CD4-positive, alpha-beta T cell treated with Interleukin-17A for 4 hours (primary cell): ENCODE data around the gene PAPPA.

Experiments used
- DNase-seq: peaks from one replicate; pipeline ENCODE4 v3.0.0-alpha.2; 2020; ENCODE audit warnings: mixed read lengths

The PAPPA gene

DNA sequence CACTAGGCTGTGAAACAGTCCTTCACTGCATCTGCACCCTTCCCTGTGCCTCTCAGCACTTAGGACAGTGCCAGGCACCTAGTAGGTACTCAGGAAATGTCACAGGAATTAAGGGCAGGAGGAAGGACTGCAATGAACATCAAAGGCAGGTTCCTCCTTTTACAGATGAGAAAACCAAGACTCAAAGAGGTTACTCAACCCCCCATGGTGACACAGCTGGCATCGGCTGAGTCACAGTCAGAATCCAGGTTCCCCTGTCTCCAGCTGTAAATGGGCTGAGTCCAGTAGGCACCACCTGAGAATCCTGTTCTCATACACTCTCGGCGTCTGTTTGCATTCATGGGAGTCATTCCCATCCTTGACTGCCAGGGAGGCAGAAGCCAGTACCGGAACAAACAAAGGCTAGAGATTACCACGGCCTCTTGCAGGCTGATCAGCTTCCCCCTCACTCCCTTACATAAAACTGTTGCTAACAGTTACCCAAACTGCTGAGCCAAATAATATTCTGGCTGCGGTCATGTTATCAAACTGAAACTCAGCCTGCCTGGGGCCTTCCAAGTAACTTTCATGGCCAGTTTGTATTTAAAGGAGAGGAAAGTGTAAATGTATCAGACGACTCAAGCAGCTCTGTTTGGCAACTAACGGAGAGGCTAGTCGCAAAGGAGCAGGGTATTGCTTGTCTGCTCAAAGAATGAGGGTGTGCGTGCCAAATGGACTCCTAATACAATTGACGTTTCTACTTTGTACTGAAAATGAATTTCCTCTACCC lies 201.7 kb downstream of the PAPPA start:
- no peak for DNase-seq

DNA sequence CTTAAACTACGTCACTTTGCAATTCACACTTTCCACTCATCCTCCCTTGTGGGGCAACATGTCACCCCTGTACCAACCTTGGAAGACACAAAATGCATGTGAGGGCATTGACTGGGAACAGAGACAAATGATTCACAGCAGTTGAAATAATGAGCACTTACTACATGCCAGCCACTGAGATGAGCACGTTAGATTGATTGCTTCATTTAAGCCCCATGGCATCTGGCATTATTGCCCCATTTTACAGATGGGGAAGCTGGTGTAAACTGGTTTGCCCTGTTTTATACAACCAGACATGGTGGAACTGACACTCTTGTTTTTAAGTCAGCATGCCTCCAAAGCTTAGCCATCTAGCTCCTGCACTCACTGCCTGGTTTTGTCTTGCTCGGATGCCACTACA lies 204.7 kb downstream of the PAPPA start:
- DNase-seq: no peak

DNA sequence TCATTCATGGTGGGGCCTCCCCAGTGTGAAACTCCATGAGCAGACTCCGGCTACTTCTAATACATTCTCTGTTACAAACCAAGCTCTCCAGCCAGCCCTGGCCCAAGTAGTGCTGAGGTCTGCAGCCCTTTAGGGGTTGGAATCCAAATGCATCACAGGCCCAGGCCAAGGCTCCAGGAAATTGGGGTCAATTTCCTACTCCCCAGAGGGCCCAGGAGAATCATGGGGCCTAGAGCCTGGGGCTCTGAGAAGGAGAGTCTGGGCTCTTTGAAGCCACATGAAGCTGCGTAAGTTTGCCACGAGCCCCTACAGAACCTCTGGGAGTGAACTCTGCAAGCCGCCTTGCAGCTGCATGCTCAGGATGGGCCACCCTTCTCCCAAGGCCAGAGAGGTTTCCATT lies 206.4 kb downstream of the PAPPA start:
- DNase-seq: no peak

GRCh38 chr9:116360989-116361388 lies 207.4 kb downstream of the PAPPA start:
- no peak for DNase-seq

DNA sequence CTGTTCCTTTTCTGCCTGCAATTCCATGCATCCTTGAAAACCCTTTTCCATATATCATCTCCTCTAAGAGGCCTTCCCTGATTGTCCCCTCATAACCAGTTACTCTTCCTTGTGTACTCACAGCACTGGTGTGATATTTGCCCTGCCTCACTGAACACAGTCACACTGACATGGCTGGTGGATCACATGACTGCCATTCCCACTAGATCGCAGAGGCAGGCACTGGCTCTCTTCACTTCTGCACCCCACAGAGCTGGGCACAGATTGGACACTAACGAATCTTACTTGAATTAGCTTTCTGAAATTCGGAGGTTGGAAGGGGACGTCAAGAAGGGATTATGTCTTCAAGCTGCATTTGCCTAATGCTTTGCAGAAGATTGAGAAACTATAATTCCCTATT lies 208.0 kb downstream of the PAPPA start:
- no peak for DNase-seq

- DNase-seq: no peak
These were observed 208.9 kb downstream of the PAPPA start for GRCh38 chr9:116362493-116362892.

DNA sequence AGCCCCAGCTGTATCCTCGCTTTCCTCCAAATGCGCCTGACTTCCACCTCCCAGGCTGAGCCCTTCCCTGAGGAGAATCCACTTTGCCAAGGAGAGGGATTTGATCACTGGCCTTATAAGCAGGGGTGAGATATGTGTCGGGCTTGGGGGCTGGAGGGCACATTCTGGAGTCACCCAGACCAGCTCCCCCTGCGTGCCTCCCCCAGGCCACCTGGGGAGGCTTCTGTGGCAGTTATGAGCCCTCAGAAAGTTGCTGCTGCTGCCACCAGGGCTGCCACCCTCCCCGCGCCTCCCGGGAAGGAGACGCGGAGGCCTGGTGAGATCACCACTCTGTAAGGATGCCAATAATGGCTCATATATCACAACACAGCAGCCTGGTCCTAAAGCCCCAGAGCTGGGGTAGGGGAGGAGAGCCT lies 211.5 kb downstream of the PAPPA start:
- DNase-seq: no peak

- DNase-seq: no peak
These were observed 212.7 kb downstream of the PAPPA start for GRCh38 chr9:116366241-116366640.

DNA sequence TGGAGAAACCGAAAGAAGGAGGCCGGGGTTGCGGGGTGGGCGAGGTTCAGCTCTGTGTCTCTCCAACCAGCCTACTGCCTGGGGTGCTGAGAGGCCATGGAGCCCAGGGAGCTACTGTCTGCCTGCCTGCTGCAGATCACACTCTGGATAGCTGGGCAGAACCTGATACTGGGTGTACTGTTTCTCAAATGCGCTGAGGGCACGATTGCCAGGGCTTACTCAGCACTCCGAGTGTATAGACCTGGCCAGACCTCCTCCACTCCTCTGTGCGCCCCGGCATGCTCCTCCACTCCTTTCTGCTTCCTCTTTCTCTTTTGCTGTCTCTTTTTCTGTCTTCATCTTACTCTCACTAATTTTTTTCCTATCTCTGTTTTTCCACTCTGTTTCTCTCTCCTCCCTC lies 215.1 kb downstream of the PAPPA start:
- DNase-seq: no peak

- no peak for DNase-seq
These were observed 216.1 kb downstream of the PAPPA start for GRCh38 chr9:116369706-116370105.

DNA sequence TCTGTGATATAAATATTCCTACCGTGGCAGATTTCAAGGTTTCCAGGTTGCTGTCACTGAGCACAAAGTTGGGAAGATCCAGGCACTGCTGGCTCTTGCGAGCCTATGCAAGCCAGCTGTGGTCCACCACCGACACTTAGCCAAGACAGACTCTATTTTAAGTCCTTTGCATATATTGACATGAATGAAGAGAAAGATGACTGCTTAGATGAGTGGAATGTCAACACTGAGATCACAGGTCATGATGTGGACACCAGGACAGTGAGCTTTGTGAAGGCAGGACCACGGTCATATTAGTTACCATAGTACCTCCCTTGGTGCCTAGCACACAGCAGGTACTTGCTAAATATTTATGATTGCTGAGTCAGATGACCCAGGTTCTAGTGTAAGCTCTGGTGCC lies 217.0 kb downstream of the PAPPA start:
- DNase-seq: no peak

DNA sequence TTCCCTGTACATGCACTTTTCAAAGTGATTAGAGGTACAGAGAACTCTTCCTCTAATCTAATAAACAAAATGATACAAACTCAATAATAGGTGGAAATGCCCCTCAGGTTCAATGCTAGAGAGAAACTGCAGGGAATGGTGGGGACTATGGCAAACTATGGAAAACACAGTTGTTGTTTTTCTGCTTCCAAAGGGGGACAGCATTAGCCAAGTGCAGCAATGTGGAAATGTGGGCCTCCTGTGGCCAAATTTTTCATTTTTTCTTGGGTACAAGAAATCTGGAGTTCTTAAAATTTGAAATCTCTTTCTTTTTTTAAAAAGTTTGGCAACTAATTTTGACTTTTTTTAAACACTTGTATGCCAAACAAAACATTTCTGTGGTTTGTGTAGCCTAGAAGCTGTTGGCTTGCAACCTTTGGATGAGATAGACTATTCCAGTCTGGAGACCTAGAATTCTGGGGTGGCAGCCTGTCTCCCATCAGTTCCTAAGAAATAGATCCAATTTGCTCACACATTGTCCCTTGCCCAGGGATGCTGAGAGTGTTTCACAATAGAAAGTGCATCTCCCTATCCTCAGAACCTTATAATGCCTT lies 218.6 kb downstream of the PAPPA start:
- DNase-seq: no peak

GRCh38 chr9:116372786-116373185 lies 219.2 kb downstream of the PAPPA start:
- no peak for DNase-seq

DNA sequence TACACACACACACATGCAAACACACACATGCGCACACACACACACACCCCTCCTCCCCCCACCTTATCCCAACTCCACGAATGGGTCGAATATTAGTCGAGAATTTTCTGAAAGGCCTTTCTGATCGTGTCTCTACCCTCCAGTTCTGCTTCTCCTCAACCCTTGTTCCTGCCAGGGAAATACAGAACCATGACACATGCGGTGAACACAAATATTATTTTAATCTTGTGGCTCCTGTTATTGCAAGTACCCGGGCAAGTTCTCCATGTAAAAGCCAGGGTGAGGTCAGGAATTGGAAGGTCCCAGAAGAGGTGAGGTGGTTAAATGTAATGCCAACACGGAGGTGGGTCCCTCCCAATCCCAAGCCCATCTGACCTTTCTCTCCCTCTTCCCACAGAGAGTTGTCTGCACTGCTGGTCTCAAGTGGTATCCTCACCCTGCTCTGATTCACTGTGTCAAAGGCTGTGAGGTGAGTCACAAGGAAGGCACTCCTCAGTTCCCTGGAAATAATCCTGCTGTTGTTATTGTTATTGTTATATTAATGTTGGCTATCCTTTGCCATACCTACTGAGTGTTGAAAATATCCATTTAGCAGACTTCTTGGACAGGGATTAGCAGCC lies 223.7 kb downstream of the PAPPA start:
- DNase-seq: no peak

DNA sequence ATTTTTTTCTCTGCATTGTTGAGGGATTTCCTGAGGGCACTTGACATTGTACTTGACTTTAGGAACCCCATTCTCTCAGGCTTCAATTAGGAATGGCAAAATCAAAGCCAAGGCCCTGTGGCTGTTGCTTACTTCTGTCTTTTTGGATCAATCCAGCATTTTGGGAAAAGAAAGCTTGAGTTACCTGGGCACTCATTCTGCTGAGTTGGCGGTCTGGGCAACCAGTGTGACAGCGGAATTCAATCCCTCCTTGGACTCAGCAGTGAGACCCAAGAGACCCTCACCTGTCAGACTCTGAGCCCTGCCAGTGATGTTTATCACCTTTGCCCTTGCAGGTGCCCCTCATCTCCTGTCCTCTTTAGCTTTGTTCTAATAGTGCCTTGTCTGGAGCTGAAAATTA lies 225.3 kb downstream of the PAPPA start:
- no peak for DNase-seq

DNA sequence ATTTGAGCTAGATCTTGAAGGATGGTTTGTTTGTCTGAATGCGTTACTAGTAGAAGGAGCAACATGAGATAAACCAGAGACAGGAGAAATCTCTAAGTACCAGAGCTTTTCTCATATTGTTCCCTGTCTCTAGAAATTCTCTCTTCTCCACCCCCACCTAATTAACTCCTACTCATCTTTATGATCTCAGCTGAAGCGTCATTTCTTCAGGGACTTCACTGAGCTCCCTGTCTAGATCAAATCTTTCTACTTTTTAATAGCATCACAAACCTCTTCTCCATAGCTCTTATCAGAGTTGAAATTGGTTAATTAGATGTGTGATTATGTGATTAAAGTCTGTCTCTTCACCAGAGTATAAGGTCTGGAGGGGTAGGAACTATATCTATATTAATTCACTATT lies 226.2 kb downstream of the PAPPA start:
- no peak for DNase-seq

DNA sequence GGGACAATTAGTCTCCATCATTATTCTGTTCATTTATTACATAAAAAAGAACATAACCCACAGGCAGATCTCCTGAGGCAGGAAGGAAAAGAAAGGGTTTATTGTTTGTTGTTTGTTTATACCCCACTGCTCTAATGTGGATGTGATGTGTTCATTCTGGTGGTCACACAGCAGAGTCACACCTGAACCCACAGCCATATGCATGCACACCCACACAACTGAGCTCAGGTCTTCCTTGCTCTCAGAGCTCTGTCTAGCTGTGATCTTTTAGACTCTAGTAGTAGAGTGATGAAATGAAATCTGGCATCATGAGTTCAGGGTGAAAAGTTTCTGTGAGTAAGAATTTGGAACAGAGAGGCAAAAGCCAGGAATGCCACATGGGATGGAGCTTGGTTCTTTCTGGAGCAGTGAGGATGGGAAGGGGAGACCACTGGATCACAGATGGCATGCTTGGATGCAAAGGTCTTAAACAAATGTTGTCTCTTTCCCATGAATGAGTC lies 227.0 kb downstream of the PAPPA start:
- no peak for DNase-seq

DNA sequence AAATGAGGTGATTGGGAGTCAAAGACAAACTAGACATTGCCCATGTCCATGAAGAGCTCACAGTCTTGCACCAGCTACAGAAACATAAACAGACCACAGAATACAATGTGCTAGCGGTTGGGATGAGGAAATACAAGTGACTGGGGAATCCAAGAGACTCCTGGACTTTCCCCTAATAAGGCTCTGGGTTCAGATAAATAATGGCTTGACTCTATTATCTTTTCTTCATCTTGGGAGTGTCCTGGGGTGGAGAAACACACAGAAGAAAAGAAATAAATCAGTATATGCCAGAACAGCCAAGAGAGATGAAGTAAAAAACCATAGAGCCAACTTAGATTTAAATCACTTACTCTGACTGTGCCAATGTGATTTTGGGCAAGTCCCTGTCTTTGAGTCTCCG lies 227.8 kb downstream of the PAPPA start:
- DNase-seq: no peak

DNA sequence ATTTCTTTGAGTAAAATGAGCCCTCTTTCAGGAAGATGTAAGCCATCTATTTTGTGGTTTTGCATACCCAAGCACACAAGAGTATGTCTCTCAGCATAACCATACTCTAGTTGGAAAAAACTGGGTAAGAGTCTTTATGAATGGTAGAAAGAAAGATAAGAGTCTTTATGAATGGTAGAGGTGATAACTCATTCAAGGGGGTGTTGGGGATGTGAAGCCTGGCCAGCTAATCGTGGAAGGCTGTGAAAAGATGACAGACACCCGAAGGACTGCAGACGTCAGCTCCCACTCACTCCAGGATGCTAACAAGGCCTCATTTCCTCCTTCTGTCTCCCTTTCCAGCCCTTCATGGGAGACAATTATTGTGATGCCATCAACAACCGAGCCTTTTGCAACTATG lies 228.5 kb downstream of the PAPPA start:
- DNase-seq: no peak

GRCh38 chr9:116383133-116383532 lies 229.5 kb downstream of the PAPPA start:
- DNase-seq: no peak

DNA sequence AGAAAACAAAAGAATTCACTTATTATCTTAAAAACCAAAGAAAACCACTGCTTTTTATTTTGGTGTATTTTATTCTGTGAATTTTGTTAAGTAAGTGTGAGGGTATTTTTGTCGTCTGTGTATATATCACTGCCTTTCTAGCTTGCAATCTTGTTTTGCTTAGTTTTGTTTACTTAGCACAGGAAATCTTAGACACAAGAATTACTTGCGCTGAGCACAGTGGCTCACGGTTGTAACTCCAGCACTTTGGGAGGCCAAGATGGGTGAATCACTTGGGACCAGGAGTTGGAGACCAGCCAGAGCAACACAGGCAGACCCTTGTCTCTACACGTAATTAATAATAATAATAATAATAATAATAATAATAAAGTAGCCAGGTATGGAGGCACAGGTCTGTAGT lies 230.3 kb downstream of the PAPPA start:
- DNase-seq: no peak

DNA sequence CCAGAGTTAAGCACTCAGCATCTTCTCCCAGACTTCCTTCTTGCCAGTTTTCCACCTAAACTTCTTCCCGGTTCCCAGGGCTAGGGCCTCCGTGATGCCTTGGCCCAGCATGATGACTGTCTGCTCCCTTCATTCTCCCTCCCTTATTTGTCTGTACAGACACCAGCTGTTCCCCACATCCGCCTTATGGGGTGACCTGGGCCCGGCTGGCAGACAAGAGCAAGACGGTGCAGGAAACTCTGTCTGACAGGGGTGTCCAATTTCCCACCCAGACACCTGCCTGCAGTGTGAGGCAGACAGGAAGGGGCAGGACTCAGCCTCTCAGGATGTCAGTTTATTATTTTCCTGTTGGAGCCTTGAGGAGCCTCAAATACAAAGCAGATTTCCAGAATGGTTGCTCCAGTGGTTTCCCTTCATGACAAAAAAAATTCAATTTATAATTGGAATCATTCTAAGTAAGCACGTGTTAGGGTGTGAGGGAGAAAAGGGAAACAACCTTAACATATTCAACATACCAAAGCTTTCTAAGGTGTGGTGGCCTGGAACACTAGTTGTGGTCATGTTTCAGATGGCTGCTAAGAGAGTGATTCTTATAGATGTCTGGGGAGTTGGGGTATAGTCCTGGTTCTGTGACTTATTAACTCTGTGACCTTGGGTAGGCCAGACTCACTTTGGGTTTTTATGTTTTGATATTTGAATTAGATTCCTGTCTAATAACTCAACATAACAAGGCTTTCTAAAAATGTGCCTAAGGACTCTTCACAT lies 234.5 kb downstream of the PAPPA start:
- DNase-seq: no peak

GRCh38 chr9:116389541-116390302 lies 236.1 kb downstream of the PAPPA start:
- DNase-seq: no peak
